Stimulated activated naive B cell treated with anti-CD40 and anti-IgM and Interleukin-4, amounts not matched to agents 10 μg/mL and 1 μg/mL and 100 μg/mL, for 72 hours (primary cell): ENCODE data around the gene DYNC1LI1.
A peak's percentile ranks its signal among the peaks of the same experiment; 100 is the strongest.

Experiments
- ATAC-seq, 2 donors: fragments of 150-1000 bp; cut with Tn5 transposase; replicated peaks; 2 replicates each; pipeline ENCODE4 v1.10.0; 2021; ENCODE audit warnings: moderate library complexity in 1 of 2
- DNase-seq: peaks from one replicate; pipeline ENCODE4 v3.0.0; 2021
- H3K27ac Mint-ChIP-seq: one replicate; pipeline ENCODE4 v1.8.0; 2022; ENCODE audit warnings: mild to moderate bottlenecking, mixed read lengths
- H3K27me3 Mint-ChIP-seq, 2 donors: one replicate each; pipeline ENCODE4 v1.8.0; 2022; ENCODE audit warnings: mixed read lengths in 2 of 2
- H3K36me3 Mint-ChIP-seq, 2 donors: one replicate each; pipeline ENCODE4 v1.8.0; 2022; ENCODE audit warnings: mixed read lengths in 2 of 2, mild to moderate bottlenecking in 1 of 2
- H3K4me1 Mint-ChIP-seq, 2 donors: one replicate each; pipeline ENCODE4 v1.8.0; 2022; ENCODE audit warnings: mixed read lengths in 2 of 2, mild to moderate bottlenecking in 1 of 2
- H3K4me3 Mint-ChIP-seq, 2 donors: one replicate each; pipeline ENCODE4 v1.8.0; 2022; ENCODE audit warnings: mild to moderate bottlenecking in 2 of 2, mixed read lengths in 2 of 2, moderate library complexity in 1 of 2
- H3K9me3 Mint-ChIP-seq, 2 donors: one replicate each; pipeline ENCODE4 v1.8.0; 2022; ENCODE audit warnings: mixed read lengths in 2 of 2, mild to moderate bottlenecking in 1 of 2

The DYNC1LI1 gene

GRCh38 chr3:32483772-32484171 lies 86.9 kb downstream of the DYNC1LI1 start:
- ATAC-seq (no peak), DNase-seq (no peak)
- H3K27me3 Mint-ChIP-seq: no peaks in the 10 kb centered on the region
- no peak overlapping the region for H3K4me3 Mint-ChIP-seq
- H3K27ac Mint-ChIP-seq: peak overlapping the region; percentile 88
- H3K9me3 Mint-ChIP-seq: peaks cover 3 to 12% of the 10 kb centered on the region in 2 donors
- peaks cover 23 to 64% of the 10 kb centered on the region in 2 donors for H3K4me1 Mint-ChIP-seq
- peaks cover 62 to 75% of the 10 kb centered on the region in 2 donors for H3K36me3 Mint-ChIP-seq

DNA sequence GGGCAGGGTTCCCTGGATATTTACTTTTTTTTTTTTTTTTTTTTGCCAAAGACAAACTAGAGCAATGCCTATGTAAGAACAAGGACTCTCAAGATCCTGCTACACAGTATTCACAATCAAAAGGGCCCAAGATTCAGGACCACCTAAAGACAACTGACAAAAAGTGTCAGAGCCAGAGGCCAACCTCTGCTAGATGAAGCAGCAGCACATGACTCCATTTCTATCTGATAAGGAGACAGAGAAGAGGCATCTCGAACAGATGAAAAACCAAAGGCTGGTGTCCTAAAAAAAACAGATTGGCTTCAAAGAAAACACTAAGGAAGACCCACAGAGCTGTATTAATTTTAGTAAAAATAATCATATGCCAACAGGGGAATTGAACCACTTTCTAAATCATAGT lies 88.0 kb downstream of the DYNC1LI1 start:
- H3K36me3 Mint-ChIP-seq: peaks cover 65 to 75% of the 10 kb centered on the region in 2 donors
- no peak for DNase-seq
- H3K4me1 Mint-ChIP-seq: peaks cover 31 to 68% of the 10 kb centered on the region in 2 donors
- no peak for ATAC-seq
- H3K4me3 Mint-ChIP-seq: no peak overlapping the region
- H3K27ac Mint-ChIP-seq: peak overlapping the region; percentile 60
- peaks cover 5 to 12% of the 10 kb centered on the region in 2 donors for H3K9me3 Mint-ChIP-seq
- H3K27me3 Mint-ChIP-seq: no peaks in the 10 kb centered on the region

DNA sequence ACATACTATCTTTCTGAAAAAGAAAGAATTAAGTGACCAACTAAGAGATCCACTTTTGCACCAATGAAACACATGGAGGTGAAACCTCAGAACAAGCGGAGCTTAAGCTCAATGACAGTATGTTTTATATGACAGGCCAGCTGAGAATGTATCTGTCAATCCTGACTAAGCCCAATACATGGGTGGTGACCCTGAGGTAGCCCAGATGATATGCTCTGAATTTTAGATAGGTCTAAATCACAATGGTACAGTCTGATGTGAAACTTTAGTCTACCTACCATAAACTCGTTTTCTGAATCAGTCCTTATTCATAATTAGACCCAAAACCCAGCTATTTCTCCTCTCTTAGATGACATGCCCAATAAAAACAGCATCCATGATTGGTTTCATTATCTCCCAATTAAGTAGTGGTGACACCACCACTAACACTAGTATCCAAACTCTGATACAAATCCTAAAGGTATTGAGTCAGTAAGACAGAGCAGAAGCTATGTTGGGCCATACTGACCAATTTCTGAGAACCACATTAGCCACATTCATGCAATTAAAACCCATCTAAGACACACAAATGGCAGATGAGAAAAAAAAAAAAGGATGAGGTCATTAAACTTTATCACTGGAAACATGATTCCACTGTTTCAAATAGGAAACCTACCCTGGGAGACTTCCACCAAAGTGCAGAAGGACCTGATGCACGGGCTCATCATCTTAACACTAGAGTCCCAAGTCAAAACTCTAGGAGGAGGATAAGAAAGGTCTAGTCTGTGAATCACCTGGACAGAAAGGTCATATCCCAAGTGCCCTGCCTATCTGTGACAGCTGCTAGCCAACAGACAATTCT lies 88.6 kb downstream of the DYNC1LI1 start:
- ATAC-seq: no peak

DNA sequence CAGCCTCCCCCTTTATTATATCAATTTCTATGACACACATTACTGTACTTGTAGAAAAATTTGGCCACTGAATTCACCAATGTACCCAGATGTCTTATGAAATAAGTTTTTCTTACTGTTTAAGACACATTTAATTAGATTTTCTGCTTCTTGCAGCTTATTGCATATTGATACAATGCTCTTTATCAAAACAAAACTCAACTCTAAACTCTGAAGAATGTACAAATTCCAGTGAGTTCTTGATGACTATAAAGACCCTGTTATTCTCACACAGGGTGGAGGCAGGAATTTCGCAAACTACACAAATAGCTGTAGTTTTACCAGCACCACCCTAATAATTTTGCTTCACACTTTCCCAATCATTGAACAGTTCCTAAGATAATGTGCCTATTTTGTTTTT lies 90.1 kb downstream of the DYNC1LI1 start:
- Mint-ChIP-seq H3K27me3 (no peaks in the 10 kb centered on the region), H3K4me1 (peaks cover 36 to 71% of the 10 kb centered on the region in 2 donors), H3K27ac (peak overlapping the region; percentile 16), H3K36me3 (peaks cover 67 to 74% of the 10 kb centered on the region in 2 donors), H3K4me3 (no peak overlapping the region), H3K9me3 (peaks cover 3 to 8% of the 10 kb centered on the region in 2 donors)
- DNase-seq (no peak), ATAC-seq (no peak)

More for the DNA sequence above, 88.6 kb downstream of the DYNC1LI1 start:
- peaks cover 69 to 76% of the 10 kb centered on the region in 2 donors for H3K36me3 Mint-ChIP-seq
- no peaks in the 10 kb centered on the region for H3K27me3 Mint-ChIP-seq
- no peak for DNase-seq
- peaks cover 5 to 12% of the 10 kb centered on the region in 2 donors for H3K9me3 Mint-ChIP-seq
- peaks cover 34 to 74% of the 10 kb centered on the region in 2 donors for H3K4me1 Mint-ChIP-seq
- H3K4me3 Mint-ChIP-seq: peak overlapping the region in 1 of 2 donors; percentile 4
- peak overlapping the region; percentile 60 for H3K27ac Mint-ChIP-seq
